ENCODE measurements around the gene IFIH1.
A peak's percentile ranks its signal among the peaks of the same experiment; 100 is the strongest.

The IFIH1 gene

GRCh38 chr2:162315938-162316337, 2.5 kb downstream of the IFIH1 start:
- no peak for DNase-seq
- intact Hi-C loops (cut with DNase I) = no loop called here

GRCh38 chr2:162312853-162313252, 5.6 kb downstream of the IFIH1 start:
- no peak for DNase-seq
- intact Hi-C loops (cut with DNase I) = no loop called here

- DNase-seq = no peak
- intact Hi-C loops (cut with DNase I) = no loop called here
Observed at GRCh38 chr2:162308747-162309503, 9.6 kb downstream of the IFIH1 start.

- intact Hi-C loops (cut with DNase I) = no loop called here
- no peak for DNase-seq
Observed at GRCh38 chr2:162305901-162306300, 12.6 kb downstream of the IFIH1 start.

- no peak for DNase-seq
- intact Hi-C loops (cut with DNase I) = no loop called here
Observed at GRCh38 chr2:162301877-162302276, 16.6 kb downstream of the IFIH1 start.

- intact Hi-C loops (cut with DNase I) = no loop called here
- peak in 8 of 10 donors; percentile 31 to 88 (median 56) for DNase-seq
Observed at GRCh38 chr2:162301151-162301804, 17.2 kb downstream of the IFIH1 start.

- no peak for DNase-seq
- intact Hi-C loops (cut with DNase I) = no loop called here
Observed at GRCh38 chr2:162300266-162300665, 18.2 kb downstream of the IFIH1 start.

GRCh38 chr2:162298669-162299335, 19.7 kb downstream of the IFIH1 start:
- intact Hi-C loops (cut with DNase I) = loop anchor here (1.0 to 10.0 kb wide), 2 partner anchors 78 to 714 kb away; no protein-coding TSS in a partner anchor
- DNase-seq = peak in 7 of 10 donors; percentile 33 to 90 (median 50)

- peak in 2 of 10 donors; percentile 31 to 61 for DNase-seq
- intact Hi-C loops (cut with DNase I) = loop anchor here (1.0 to 10.0 kb wide), 2 partner anchors 77 to 713 kb away; no protein-coding TSS in a partner anchor
Observed at GRCh38 chr2:162297925-162298552, 20.4 kb downstream of the IFIH1 start.

GRCh38 chr2:162295009-162295408, 23.5 kb downstream of the IFIH1 start:
- DNase-seq = no peak
- intact Hi-C loops (cut with DNase I) = loop anchor here (10.0 kb wide), 1 partner anchor 710 kb away; no protein-coding TSS in a partner anchor

GRCh38 chr2:162293122-162293786, 25.2 kb downstream of the IFIH1 start:
- intact Hi-C loops (cut with DNase I) = loop anchor here (10.0 kb wide), 1 partner anchor 708 kb away; no protein-coding TSS in a partner anchor
- DNase-seq = peak in 1 of 10 donors; percentile 7

- intact Hi-C loops (cut with DNase I) = loop anchor here (10.0 kb wide), 1 partner anchor 707 kb away; no protein-coding TSS in a partner anchor
- DNase-seq = no peak
Observed at GRCh38 chr2:162291748-162292147, 26.7 kb downstream of the IFIH1 start.

GRCh38 chr2:162282765-162283425, 35.6 kb downstream of the IFIH1 start:
- intact Hi-C loops (cut with DNase I) = no loop called here
- no peak for DNase-seq

- no peak for DNase-seq
- intact Hi-C loops (cut with DNase I) = no loop called here
Observed at GRCh38 chr2:162280654-162281053, 37.8 kb downstream of the IFIH1 start.

GRCh38 chr2:162277381-162277780, 41.1 kb downstream of the IFIH1 start:
- intact Hi-C loops (cut with DNase I) = no loop called here

GRCh38 chr2:162267996-162268395, 50.5 kb downstream of the IFIH1 start:
- DNase-seq = no peak
- intact Hi-C loops (cut with DNase I) = no loop called here

More at GRCh38 chr2:162277381-162277780, 41.1 kb downstream of the IFIH1 start:
- DNase-seq = no peak

- intact Hi-C loops (cut with DNase I) = no loop called here
- DNase-seq = no peak
Observed at GRCh38 chr2:162267496-162267895, 51.0 kb downstream of the IFIH1 start.

- no peak for DNase-seq
- intact Hi-C loops (cut with DNase I) = no loop called here
Observed at GRCh38 chr2:162266460-162266760, 52.1 kb downstream of the IFIH1 start.

- intact Hi-C loops (cut with DNase I) = no loop called here
- no peak for DNase-seq
Observed at GRCh38 chr2:162265666-162266459, 52.6 kb downstream of the IFIH1 start.
